CD4-positive, alpha-beta T cell (primary cell): ENCODE results near the gene PFDN2. TPM values are rescaled to one million over a fixed set of nuclear protein-coding genes. Genes with fewer than 3 reads are reported as not detected.

ENCODE experiments used
- ATAC-seq: fragments of 200-7000 bp; cut with Tn5 transposase; one replicate; pipeline ENCODE4 v1.10.0; 2022; ENCODE audit warnings: mild to moderate bottlenecking; ENCODE audit not compliant: poor library complexity
- CTCF ChIA-PET: fragments of 350-600 bp; sonication (Branson Sonifier 250); formaldehyde crosslinking; loops from one replicate; lab custom pipeline; 2021; ENCODE audit warnings: antibody characterized with exemption, inconsistent platforms; lab: Charles Lee
- POLR2A ChIA-PET: fragments of 350-600 bp; sonication (Branson Sonifier 250); formaldehyde crosslinking; loops from one replicate; lab custom pipeline; 2021; ENCODE audit warnings: antibody characterized with exemption, inconsistent platforms; lab: Charles Lee
- DNase-seq, 14 experiments: peaks; one replicate each; pipeline ENCODE4 v3.0.0-alpha.2; 2013 to 2020; ENCODE audit warnings: mixed read lengths in 2 of 14
- H3K27ac ChIP-seq, 2 donors: one replicate each; pipeline versions ENCODE4 v1.5.1 to v1.7.0; 2013; ENCODE audit warnings: low read length in 2 of 2, low read depth in 1 of 2, mild to moderate bottlenecking in 1 of 2
- H3K27me3 ChIP-seq, 2 experiments: 1 replicate in 1 of 2; 2 replicates in 1 of 2; pipeline versions ENCODE4 v1.6.1 to v1.7.0; 2013; ENCODE audit warnings: low read length in 2 of 2, control low read depth in 1 of 2, mild to moderate bottlenecking in 1 of 2, moderate library complexity in 1 of 2; ENCODE audit not compliant: insufficient read depth in 2 of 2, control insufficient read depth in 1 of 2
- H3K36me3 ChIP-seq: one replicate; pipeline ENCODE4 v1.6.1; 2013; ENCODE audit warnings: low read length, control low read depth; ENCODE audit not compliant: insufficient read depth
- H3K4me1 ChIP-seq: one replicate; pipeline ENCODE4 v1.6.1; 2013; ENCODE audit warnings: low read length, control low read depth; ENCODE audit not compliant: insufficient read depth
- H3K4me3 ChIP-seq: one replicate; pipeline ENCODE4 v1.5.1; 2013; ENCODE audit warnings: mild to moderate bottlenecking, low read length, moderate library complexity
- H3K9me3 ChIP-seq, 2 experiments: 1 replicate in 1 of 2; 2 replicates in 1 of 2; pipeline versions ENCODE4 v1.6.1 to v1.7.0; 2013; ENCODE audit warnings: low read length in 2 of 2, mild to moderate bottlenecking in 2 of 2, control low read depth in 1 of 2, moderate library complexity in 1 of 2; ENCODE audit not compliant: control insufficient read depth in 1 of 2, insufficient read depth in 1 of 2
- H3K27ac Mint-ChIP-seq: one replicate; pipeline ENCODE4 v1.8.0; 2020; ENCODE audit warnings: mixed read lengths
- H3K27me3 Mint-ChIP-seq: one replicate; pipeline ENCODE4 v1.8.0; 2021; ENCODE audit warnings: mixed read lengths
- H3K36me3 Mint-ChIP-seq: one replicate; pipeline ENCODE4 v1.8.0; 2021; ENCODE audit warnings: low read depth, mixed read lengths
- H3K4me1 Mint-ChIP-seq: one replicate; pipeline ENCODE4 v1.8.0; 2021; ENCODE audit warnings: low read depth, mixed read lengths
- H3K4me3 Mint-ChIP-seq: one replicate; pipeline ENCODE4 v1.8.0; 2020; ENCODE audit warnings: mild to moderate bottlenecking, mixed read lengths
- H3K9me3 Mint-ChIP-seq: one replicate; pipeline ENCODE4 v1.8.0; 2020; ENCODE audit warnings: mixed read lengths
- CTCF ChIP-seq: fragments of 200-600 bp; IDR thresholded peaks from one replicate; pipeline ENCODE4 v1.8.0; 2022; ENCODE audit warnings: antibody characterized with exemption, mild to moderate bottlenecking
- intact Hi-C, 2 experiments: fragments of 100-400 bp; cut with DNase I in 1 of 2; cut with micrococcal nuclease in 1 of 2; formaldehyde crosslinking; loops; one replicate each; pipeline versions ENCODE4 v1.15.1 to v1.9.0; 2023 to 2025; cut with DNase I, micrococcal nuclease
- total RNA-seq, 174 experiments: library from RNA in 2 of 174; stranded (reverse) in 2 of 174; gene quantifications; one replicate each; pipeline ENCODE4 v1.2.3 and lab custom pipeline; 2021 to 2026

The PFDN2 gene
- total RNA-seq, 2 experiments from 2014 or later: 46.2 to 57.7 TPM

GRCh38 chr1:161153176-161153575, 35.3 kb upstream of the PFDN2 start:
- intact Hi-C loops: loop anchor here (1.0 to 10.0 kb wide), 4 partner anchors 21 to 808 kb away; partner anchors contain the start of genes DEDD (in 2 of the 2), NIT1 (in 2 of the 2), PFDN2 (in 2 of the 2) and COPA (in 1 of the 2)
- no peaks in the 10 kb centered on the region for H3K27me3 Mint-ChIP-seq

GRCh38 chr1:161145832-161146231, 28.0 kb upstream of the PFDN2 start:
- Mint-ChIP-seq H3K9me3 (no peaks in the 10 kb centered on the region), H3K36me3 (no peaks in the 10 kb centered on the region), H3K4me1 (no peaks in the 10 kb centered on the region), H3K27me3 (no peaks in the 10 kb centered on the region), H3K27ac (no peak overlapping the region), H3K4me3 (no peak overlapping the region)
- ATAC-seq (no peak), DNase-seq (no peak)
- POLR2A ChIA-PET: no interaction called here
- CTCF ChIA-PET: no interaction called here
- no peak overlapping the region for H3K27ac ChIP-seq
- H3K9me3 ChIP-seq: no peaks in the 10 kb centered on the region
- intact Hi-C loops: loop anchor here in 1 of 2 experiments (10.0 kb wide), 1 partner anchor 651 kb away; no protein-coding TSS in a partner anchor
- no peaks in the 10 kb centered on the region for H3K4me1 ChIP-seq
- H3K27me3 ChIP-seq: no peaks in the 10 kb centered on the region
- no peaks in the 10 kb centered on the region for H3K36me3 ChIP-seq
- no peak overlapping the region for H3K4me3 ChIP-seq
- no peak for TF ChIP-seq CTCF

More at GRCh38 chr1:161153176-161153575, 35.3 kb upstream of the PFDN2 start:
- no peak for TF ChIP-seq CTCF
- Mint-ChIP-seq H3K4me3 (peak overlapping the region; percentile 82), H3K9me3 (no peaks in the 10 kb centered on the region), H3K27ac (peak overlapping the region; percentile 99), H3K36me3 (peaks cover 34% of the 10 kb centered on the region), H3K4me1 (peaks cover 35% of the 10 kb centered on the region)
- ChIA-PET CTCF (interaction anchor here (1.3 to 2.8 kb wide), 4 partner anchors 13 to 112 kb away, joined by 3 to 12 read pairs (median 8); partner anchors contain the start of genes NDUFS2, PPOX and TOMM40L), POLR2A (interaction anchor here (0.7 to 4.1 kb wide), 24 partner anchors 12 to 891 kb away, joined by 3 to 37 read pairs (median 5); partner anchors contain the start of genes ARHGAP30, B4GALT3, DCAF8 and DEDD)
- DNase-seq (no peak), ATAC-seq (no peak)
- Histone ChIP-seq H3K4me3 (peak overlapping the region; percentile 97), H3K9me3 (no peaks in the 10 kb centered on the region), H3K36me3 (peaks cover 10% of the 10 kb centered on the region), H3K4me1 (peaks cover 15% of the 10 kb centered on the region), H3K27ac (peak overlapping the region; percentile 96 to 99), H3K27me3 (no peaks in the 10 kb centered on the region)

- Mint-ChIP-seq H3K9me3 (no peaks in the 10 kb centered on the region), H3K27me3 (no peaks in the 10 kb centered on the region), H3K4me3 (no peak overlapping the region), H3K4me1 (peaks cover 6% of the 10 kb centered on the region), H3K36me3 (no peaks in the 10 kb centered on the region), H3K27ac (no peak overlapping the region)
- no peak for TF ChIP-seq CTCF
- no peaks in the 10 kb centered on the region for H3K4me1 ChIP-seq
- intact Hi-C loops: loop anchor here in 1 of 2 experiments (2.0 to 10.0 kb wide), 2 partner anchors 144 to 646 kb away; no protein-coding TSS in a partner anchor
- no peaks in the 10 kb centered on the region for H3K36me3 ChIP-seq
- no peak overlapping the region for H3K4me3 ChIP-seq
- CTCF ChIA-PET: interaction anchor here (0.8 kb wide), 1 partner anchor 69 kb away, joined by 4 read pairs; no protein-coding TSS in a partner anchor
- no peak for ATAC-seq
- POLR2A ChIA-PET: interaction anchor here (0.7 to 1.5 kb wide), 2 partner anchors 8 to 13 kb away, joined by 3 to 5 read pairs; partner anchors contain the start of gene UFC1
- no peaks in the 10 kb centered on the region for H3K27me3 ChIP-seq
- H3K27ac ChIP-seq: no peak overlapping the region
- no peak for DNase-seq
- H3K9me3 ChIP-seq: no peaks in the 10 kb centered on the region
Observed at GRCh38 chr1:161140755-161141400, 23.0 kb upstream of the PFDN2 start.
